ENCODE measurements around the gene GPAT2.
"Not testable (repeated sequence)": the region's sequence is repeated elsewhere in the genome, so short reads cannot be mapped to it uniquely, and the experiment has no call there.

DNA sequence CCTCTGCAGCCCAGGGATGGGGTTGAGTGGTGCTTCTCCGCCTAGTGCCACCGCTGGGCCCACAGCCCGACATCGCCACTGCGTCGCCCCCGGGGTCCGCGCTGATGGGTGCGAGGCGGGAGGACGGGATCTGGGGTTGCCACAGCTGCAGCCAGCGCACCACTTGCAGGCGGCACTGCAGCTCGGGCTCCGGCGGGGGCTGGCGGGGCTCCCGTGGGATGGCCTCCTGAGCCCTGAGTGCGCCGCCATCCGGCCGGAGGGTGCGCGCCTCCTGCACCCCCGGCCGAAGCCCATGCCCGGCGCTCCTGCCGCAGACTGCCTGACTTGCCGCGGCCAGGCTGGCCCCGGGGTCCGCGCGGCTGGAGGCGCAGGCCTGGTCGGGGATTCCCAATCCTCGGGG is 42.6 kb downstream of the GPAT2 start:
- TF ChIP-seq EZH2 (IDR thresholded peaks at IDR 0.05; ENCODE audit: borderline replicate concordance, low read depth, low read length, poor library complexity, severe bottlenecking), result not testable (repeated sequence)
- TF ChIP-seq, protein P1, sequence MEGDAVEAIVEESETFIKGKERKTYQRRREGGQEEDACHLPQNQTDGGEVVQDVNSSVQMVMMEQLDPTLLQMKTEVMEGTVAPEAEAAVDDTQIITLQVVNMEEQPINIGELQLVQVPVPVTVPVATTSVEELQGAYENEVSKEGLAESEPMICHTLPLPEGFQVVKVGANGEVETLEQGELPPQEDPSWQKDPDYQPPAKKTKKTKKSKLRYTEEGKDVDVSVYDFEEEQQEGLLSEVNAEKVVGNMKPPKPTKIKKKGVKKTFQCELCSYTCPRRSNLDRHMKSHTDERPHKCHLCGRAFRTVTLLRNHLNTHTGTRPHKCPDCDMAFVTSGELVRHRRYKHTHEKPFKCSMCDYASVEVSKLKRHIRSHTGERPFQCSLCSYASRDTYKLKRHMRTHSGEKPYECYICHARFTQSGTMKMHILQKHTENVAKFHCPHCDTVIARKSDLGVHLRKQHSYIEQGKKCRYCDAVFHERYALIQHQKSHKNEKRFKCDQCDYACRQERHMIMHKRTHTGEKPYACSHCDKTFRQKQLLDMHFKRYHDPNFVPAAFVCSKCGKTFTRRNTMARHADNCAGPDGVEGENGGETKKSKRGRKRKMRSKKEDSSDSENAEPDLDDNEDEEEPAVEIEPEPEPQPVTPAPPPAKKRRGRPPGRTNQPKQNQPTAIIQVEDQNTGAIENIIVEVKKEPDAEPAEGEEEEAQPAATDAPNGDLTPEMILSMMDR (conservative IDR thresholded peaks at IDR 0.05; ENCODE audit: low read depth, low read length), result not testable (repeated sequence)
